ENCODE data around the gene INSYN2A. TPM values are rescaled to one million over a fixed set of nuclear protein-coding genes. Genes with fewer than 3 reads are reported as not detected.

The INSYN2A gene
- total and polyA plus RNA-seq, 2 experiments from 2014 or later: 0.28 to 1.3 TPM

GRCh38 chr10:127195041-127195506 is 1.3 kb downstream of the INSYN2A start:
- Mint-ChIP-seq H3K27me3 (ENCODE audit: insufficient read depth, low read depth, poor library complexity) (peaks cover 16% of the 10 kb centered on the region), H3K27ac (no peak overlapping the region), H3K4me3 (peak overlapping the region; percentile 66), H3K36me3 (ENCODE audit: low read depth) (no peaks in the 10 kb centered on the region), H3K9me3 (no peaks in the 10 kb centered on the region), H3K4me1 (peaks cover 17% of the 10 kb centered on the region)
- TF ChIP-seq, protein P1, sequence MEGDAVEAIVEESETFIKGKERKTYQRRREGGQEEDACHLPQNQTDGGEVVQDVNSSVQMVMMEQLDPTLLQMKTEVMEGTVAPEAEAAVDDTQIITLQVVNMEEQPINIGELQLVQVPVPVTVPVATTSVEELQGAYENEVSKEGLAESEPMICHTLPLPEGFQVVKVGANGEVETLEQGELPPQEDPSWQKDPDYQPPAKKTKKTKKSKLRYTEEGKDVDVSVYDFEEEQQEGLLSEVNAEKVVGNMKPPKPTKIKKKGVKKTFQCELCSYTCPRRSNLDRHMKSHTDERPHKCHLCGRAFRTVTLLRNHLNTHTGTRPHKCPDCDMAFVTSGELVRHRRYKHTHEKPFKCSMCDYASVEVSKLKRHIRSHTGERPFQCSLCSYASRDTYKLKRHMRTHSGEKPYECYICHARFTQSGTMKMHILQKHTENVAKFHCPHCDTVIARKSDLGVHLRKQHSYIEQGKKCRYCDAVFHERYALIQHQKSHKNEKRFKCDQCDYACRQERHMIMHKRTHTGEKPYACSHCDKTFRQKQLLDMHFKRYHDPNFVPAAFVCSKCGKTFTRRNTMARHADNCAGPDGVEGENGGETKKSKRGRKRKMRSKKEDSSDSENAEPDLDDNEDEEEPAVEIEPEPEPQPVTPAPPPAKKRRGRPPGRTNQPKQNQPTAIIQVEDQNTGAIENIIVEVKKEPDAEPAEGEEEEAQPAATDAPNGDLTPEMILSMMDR (conservative IDR thresholded peaks at IDR 0.05; ENCODE audit: low read depth in 2 of 2): no peak
- no peak for TF ChIP-seq ZNF331 (CRISPR knock-in tag; IDR thresholded peaks at IDR 0.05; ENCODE audit: low read depth)
- TF ChIP-seq ETS1 (IDR thresholded peaks at IDR 0.05): no peak
- no peak for TF ChIP-seq ZNF462 (CRISPR knock-in tag; IDR thresholded peaks at IDR 0.05)
- TF ChIP-seq, protein P2, sequence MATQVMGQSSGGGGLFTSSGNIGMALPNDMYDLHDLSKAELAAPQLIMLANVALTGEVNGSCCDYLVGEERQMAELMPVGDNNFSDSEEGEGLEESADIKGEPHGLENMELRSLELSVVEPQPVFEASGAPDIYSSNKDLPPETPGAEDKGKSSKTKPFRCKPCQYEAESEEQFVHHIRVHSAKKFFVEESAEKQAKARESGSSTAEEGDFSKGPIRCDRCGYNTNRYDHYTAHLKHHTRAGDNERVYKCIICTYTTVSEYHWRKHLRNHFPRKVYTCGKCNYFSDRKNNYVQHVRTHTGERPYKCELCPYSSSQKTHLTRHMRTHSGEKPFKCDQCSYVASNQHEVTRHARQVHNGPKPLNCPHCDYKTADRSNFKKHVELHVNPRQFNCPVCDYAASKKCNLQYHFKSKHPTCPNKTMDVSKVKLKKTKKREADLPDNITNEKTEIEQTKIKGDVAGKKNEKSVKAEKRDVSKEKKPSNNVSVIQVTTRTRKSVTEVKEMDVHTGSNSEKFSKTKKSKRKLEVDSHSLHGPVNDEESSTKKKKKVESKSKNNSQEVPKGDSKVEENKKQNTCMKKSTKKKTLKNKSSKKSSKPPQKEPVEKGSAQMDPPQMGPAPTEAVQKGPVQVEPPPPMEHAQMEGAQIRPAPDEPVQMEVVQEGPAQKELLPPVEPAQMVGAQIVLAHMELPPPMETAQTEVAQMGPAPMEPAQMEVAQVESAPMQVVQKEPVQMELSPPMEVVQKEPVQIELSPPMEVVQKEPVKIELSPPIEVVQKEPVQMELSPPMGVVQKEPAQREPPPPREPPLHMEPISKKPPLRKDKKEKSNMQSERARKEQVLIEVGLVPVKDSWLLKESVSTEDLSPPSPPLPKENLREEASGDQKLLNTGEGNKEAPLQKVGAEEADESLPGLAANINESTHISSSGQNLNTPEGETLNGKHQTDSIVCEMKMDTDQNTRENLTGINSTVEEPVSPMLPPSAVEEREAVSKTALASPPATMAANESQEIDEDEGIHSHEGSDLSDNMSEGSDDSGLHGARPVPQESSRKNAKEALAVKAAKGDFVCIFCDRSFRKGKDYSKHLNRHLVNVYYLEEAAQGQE (IDR thresholded peaks at IDR 0.05; ENCODE audit: unreplicated experiment): no peak
- TF ChIP-seq NANOG (IDR thresholded peaks at IDR 0.05; ENCODE audit: borderline replicate concordance): no peak
- TF ChIP-seq JUNB (IDR thresholded peaks at IDR 0.05; ENCODE audit: unreplicated experiment): no peak
- Histone ChIP-seq H3K27me3 (ENCODE audit: insufficient read depth) (peaks cover 49% of the 10 kb centered on the region), H3K4me2 (peak overlapping the region; percentile 90), H3K4me3 (peak overlapping the region; percentile 67), H3K9me2 (ENCODE audit: insufficient read depth) (no peaks in the 10 kb centered on the region), H3K4me1 (ENCODE audit: insufficient read depth) (peaks cover 12% of the 10 kb centered on the region; the same call in 1 of the 2 replicates), H4K20me1 (replicated peaks; ENCODE audit: insufficient read depth) (peaks cover 3% of the 10 kb centered on the region; the same call in 1 of the 2 replicates), H3K27ac (ENCODE audit: low read depth) (no peak overlapping the region), H2AFZ (no peak overlapping the region), H3K36me3 (ENCODE audit: insufficient read depth) (no peaks in the 10 kb centered on the region), H3F3A (replicated peaks; ENCODE audit: low read depth) (no peaks in the 10 kb centered on the region), H3K79me2 (replicated peaks; ENCODE audit: insufficient read depth) (no peaks in the 10 kb centered on the region; the same call in 1 of the 2 replicates)
- ATAC-seq (peak; percentile 61), DNase-seq (ENCODE audit: low spot score) (peak; percentile 52)

Data from GM23338 (cell line).